Endothelial cell of umbilical vein (primary cell): Measurements from ENCODE around the gene ARHGEF17. TPM values are rescaled to one million over a fixed set of nuclear protein-coding genes. Genes with fewer than 3 reads are reported as not detected.

Source experiments
- BruUV-seq: library from RNA; stranded (reverse); fragments of 400-500 nt; replicated peaks from 2 replicates; lab custom pipeline; 2021; lab: Mats Ljungman, UMichigan
- CTCF ChIA-PET: fragments of 300-600, 350-600 bp; sonication (Branson Sonifier 250); formaldehyde crosslinking; loops from one replicate; lab custom pipeline; 2021; ENCODE audit warnings: antibody characterized with exemption, inconsistent platforms; lab: Charles Lee
- POLR2A ChIA-PET: fragments of 300-600, 350-600 bp; sonication (Branson Sonifier 250); formaldehyde crosslinking; loops from one replicate; lab custom pipeline; 2021; ENCODE audit warnings: antibody characterized with exemption, inconsistent platforms; lab: Charles Lee
- DNase-seq: peaks from one replicate; pipeline ENCODE4 v3.0.0-alpha.2; 2011; ENCODE audit warnings: low read depth, low spot score
- FAIRE-seq: peaks from 2 replicates; lab custom pipeline; 2011; peaks lifted over from hg19 to GRCh38; lab: Jason Lieb, UNC
- H2AFZ ChIP-seq: 2 replicates; pipeline ENCODE4 v1.6.0; 2012; ENCODE audit warnings: low read depth, low read length, control low read depth, inconsistent platforms
- H3K27ac ChIP-seq: 2 replicates; pipeline ENCODE4 v1.5.1; 2011; ENCODE audit warnings: low read depth, mild to moderate bottlenecking, control low read depth, low read length, moderate library complexity; ENCODE audit not compliant: insufficient read depth
- H3K27me3 ChIP-seq, 2 experiments: 2 replicates each; pipeline versions ENCODE4 v1.6.0 to v1.6.1; 2011; ENCODE audit warnings: low read length in 2 of 2, mixed read lengths in 1 of 2; ENCODE audit not compliant: control insufficient read depth in 2 of 2, insufficient read depth in 2 of 2
- H3K36me3 ChIP-seq, 2 experiments: 2 replicates in 1 of 2; 3 replicates in 1 of 2; pipeline ENCODE4 v1.5.1; 2011; ENCODE audit warnings: low read length in 2 of 2, mild to moderate bottlenecking in 1 of 2, moderate library complexity in 1 of 2; ENCODE audit not compliant: control insufficient read depth in 2 of 2, insufficient read depth in 2 of 2; ENCODE audit errors: extremely low read depth in 1 of 2
- H3K4me1 ChIP-seq: 3 replicates; pipeline ENCODE4 v1.5.1; 2011; ENCODE audit warnings: mild to moderate bottlenecking, low read length; ENCODE audit not compliant: control insufficient read depth, insufficient read depth; ENCODE audit errors: extremely low read depth
- H3K4me2 ChIP-seq: 2 replicates; pipeline ENCODE4 v1.6.1; 2011; ENCODE audit warnings: low read length, control low read depth, mixed read lengths; ENCODE audit not compliant: insufficient read depth
- H3K4me3 ChIP-seq, 3 experiments: fragments of 200-600 bp in 1 of 3; sonication (generic), shearing (Covaris generic) in 1 of 3; replicated peaks in 1 of 3; 2 replicates each; pipeline ENCODE4 v1.5.1; 2011 to 2016; ENCODE audit warnings: control low read depth in 3 of 3, low read length in 3 of 3, mild to moderate bottlenecking in 2 of 3, inconsistent platforms in 1 of 3, low read depth in 1 of 3, moderate library complexity in 1 of 3; ENCODE audit not compliant: insufficient read depth in 1 of 3
- H3K79me2 ChIP-seq: 2 replicates; pipeline ENCODE4 v1.6.0; 2012; ENCODE audit warnings: low read length, inconsistent platforms; ENCODE audit not compliant: control insufficient read depth, insufficient read depth
- H3K9ac ChIP-seq: replicated peaks from 2 replicates; pipeline ENCODE3; 2011; ENCODE audit warnings: low read length, control low read depth; ENCODE audit not compliant: insufficient read depth; ENCODE audit errors: extremely low read depth
- H3K9me1 ChIP-seq: replicated peaks from 3 replicates; pipeline ENCODE4 v1.6.0; 2011; ENCODE audit warnings: mild to moderate bottlenecking, low read length; ENCODE audit not compliant: control insufficient read depth, insufficient read depth; ENCODE audit errors: extremely low read depth
- H3K9me3 ChIP-seq: replicated peaks from 2 replicates; pipeline ENCODE4 v1.5.1; 2012; ENCODE audit warnings: low read length, inconsistent platforms; ENCODE audit not compliant: control insufficient read depth, insufficient read depth
- H4K20me1 ChIP-seq: replicated peaks from 2 replicates; pipeline ENCODE3; 2011; ENCODE audit warnings: mild to moderate bottlenecking, low read length; ENCODE audit not compliant: control insufficient read depth, insufficient read depth; ENCODE audit errors: extremely low read depth
- CTCF ChIP-seq, 2 donors: IDR thresholded peaks; 1 replicate in 1 of 2; 2 replicates in 1 of 2; pipeline ENCODE4 v1.5.1; 2011; ENCODE audit warnings: low read length in 2 of 2, mild to moderate bottlenecking in 2 of 2, moderate library complexity in 2 of 2, control low read depth in 1 of 2, inconsistent platforms in 1 of 2, low read depth in 1 of 2; ENCODE audit not compliant: insufficient read depth in 1 of 2; ENCODE audit errors: extremely low read depth in 1 of 2
- EZH2 ChIP-seq: IDR thresholded peaks from 2 replicates; pipeline ENCODE4 v1.6.1; 2012; ENCODE audit warnings: borderline replicate concordance, low read depth, mild to moderate bottlenecking, moderate library complexity, low read length, inconsistent platforms; ENCODE audit not compliant: severe bottlenecking
- FOS ChIP-seq: IDR thresholded peaks from 2 replicates; pipeline ENCODE4 v1.6.1; 2011; ENCODE audit warnings: mild to moderate bottlenecking, low read length, moderate library complexity, borderline replicate concordance; ENCODE audit not compliant: insufficient read depth
- GATA2 ChIP-seq: IDR thresholded peaks from 2 replicates; pipeline ENCODE4 v1.7.0; 2011; ENCODE audit warnings: low read depth, mild to moderate bottlenecking, moderate library complexity, mixed read lengths, low read length; ENCODE audit not compliant: insufficient read length, insufficient read depth
- JUN ChIP-seq: IDR thresholded peaks from 2 replicates; pipeline ENCODE4 v1.6.1; 2011; ENCODE audit warnings: borderline replicate concordance, low read depth; ENCODE audit not compliant: insufficient read length, insufficient read depth
- MAX ChIP-seq: IDR thresholded peaks from 2 replicates; pipeline ENCODE4 v1.6.1; 2011; ENCODE audit not compliant: insufficient read depth, insufficient read length
- MYC ChIP-seq: IDR thresholded peaks from one replicate; pipeline ENCODE4 v1.6.1; 2011; ENCODE audit warnings: mild to moderate bottlenecking, low read depth, low read length
- POLR2A ChIP-seq: IDR thresholded peaks from 2 replicates; pipeline ENCODE4 v1.6.1; 2012; ENCODE audit warnings: low read depth, mild to moderate bottlenecking, control low read depth, low read length
- POLR2AphosphoS5 ChIP-seq: IDR thresholded peaks from 2 replicates; pipeline ENCODE4 v1.6.1; 2012; ENCODE audit warnings: low read depth, mild to moderate bottlenecking, control low read depth, low read length, moderate library complexity; ENCODE audit not compliant: insufficient read depth
- dilution Hi-C: fragments of 300-500 bp; cut with MboI; formaldehyde crosslinking; loops from one replicate; pipeline ENCODE4 v1.15.0; 2019; ENCODE audit warnings: low sequenced_read_pairs; ENCODE audit not compliant: extremely low pct_ligation_motif_present
- intact Hi-C: fragments of 100-400 bp; cut with micrococcal nuclease; formaldehyde crosslinking; loops from one replicate; pipeline ENCODE4 v1.10.0; 2022
- polyA plus RNA-seq, 4 experiments: library from polyadenylated mRNA; depleted of rRNA in 3 of 4; stranded (reverse) in 3 of 4; unstranded in 1 of 4; fragments of >200 nt; gene quantifications; 2 replicates each; pipeline versions ENCODE4 v1.2.1 to v1.2.3, GENCODE V29; 2011 to 2012; ENCODE audit warnings: missing spikeins in 1 of 4
- total RNA-seq: library from RNA; stranded (reverse); gene quantifications from 2 replicates; pipeline ENCODE4 v1.2.3, GENCODE V29; 2021

ARHGEF17 gene
- total and polyA plus RNA-seq, 2 donors (not counting 3 experiments of a cell fraction or from before 2014, with no cell fraction given) = 74.9 to 89.9 TPM

- Histone ChIP-seq H3K9ac (no peak overlapping the region), H3K79me2 (no peaks in the 10 kb centered on the region), H3K27me3 (no peaks in the 10 kb centered on the region), H3K36me3 (peaks cover 9 to 54% of the 10 kb centered on the region in 2 experiments), H2AFZ (no peak overlapping the region), H3K27ac (no peak overlapping the region), H3K4me3 (no peak overlapping the region), H4K20me1 (no peaks in the 10 kb centered on the region), H3K9me3 (no peaks in the 10 kb centered on the region), H3K4me2 (no peak overlapping the region), H3K4me1 (peaks cover 15% of the 10 kb centered on the region), H3K9me1 (no peaks in the 10 kb centered on the region)
- intact Hi-C loops = loop anchor here (1.0 kb wide), 1 partner anchor 43 kb away; no protein-coding TSS in a partner anchor
- dilution Hi-C loops = no loop called here
- no peak for TF ChIP-seq POLR2A
- TF ChIP-seq CTCF (IDR thresholded peaks at IDR 0.05; ENCODE audit: extremely low read depth in 1 of 2, insufficient read depth in 1 of 2, low read depth in 1 of 2, low read length in 2 of 2) = no peak
- no peak for TF ChIP-seq MYC
- TF ChIP-seq GATA2 = no peak
- TF ChIP-seq JUN = no peak
- TF ChIP-seq MAX = no peak
- no peak for TF ChIP-seq FOS
- no peak for TF ChIP-seq POLR2AphosphoS5
- TF ChIP-seq EZH2 = no peak
- BruUV-seq = no TSS peak
- POLR2A ChIA-PET = interaction anchor here (0.7 kb wide), 1 partner anchor 16 kb away, joined by 3 read pairs; no protein-coding TSS in a partner anchor
- CTCF ChIA-PET = interaction anchor here (0.7 to 2.4 kb wide), 4 partner anchors 8 to 30 kb away, joined by 3 to 18 read pairs (median 3); no protein-coding TSS in a partner anchor
- FAIRE-seq (no peak), DNase-seq (no peak)
These were observed 57.5 kb downstream of the ARHGEF17 start for GRCh38 chr11:73365352-73366264.
